NCI-H774 (cell line): ENCODE data around the gene EGFLAM.
"Not testable (repeated sequence)": the region's sequence is repeated elsewhere in the genome, so short reads cannot be mapped to it uniquely, and the experiment has no call there.

ENCODE experiments used
- DNase-seq: peaks from one replicate; lab custom pipeline; 2025; lab: John Stamatoyannopoulos, UW

Gene EGFLAM

DNA sequence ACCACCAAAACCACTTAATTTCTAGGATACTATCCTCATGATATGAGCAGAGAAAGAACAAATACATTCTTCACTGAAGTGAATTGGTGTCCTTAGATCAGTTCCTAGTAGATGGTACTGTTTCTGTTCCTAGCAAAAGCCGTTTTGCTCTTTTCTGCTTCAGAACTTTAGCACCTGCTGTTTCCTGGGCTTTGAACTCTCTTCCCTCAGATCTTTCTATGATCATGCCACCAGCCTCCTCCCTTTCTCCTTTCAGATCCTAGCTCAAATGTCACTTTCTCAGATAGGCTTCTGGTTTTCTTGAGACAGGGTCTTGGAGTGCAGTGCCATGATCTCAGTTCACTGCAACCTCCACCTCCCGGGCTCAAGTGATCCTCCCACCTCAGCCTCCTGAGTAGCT lies 118.0 kb downstream of the EGFLAM start:
- no peak for DNase-seq

DNA sequence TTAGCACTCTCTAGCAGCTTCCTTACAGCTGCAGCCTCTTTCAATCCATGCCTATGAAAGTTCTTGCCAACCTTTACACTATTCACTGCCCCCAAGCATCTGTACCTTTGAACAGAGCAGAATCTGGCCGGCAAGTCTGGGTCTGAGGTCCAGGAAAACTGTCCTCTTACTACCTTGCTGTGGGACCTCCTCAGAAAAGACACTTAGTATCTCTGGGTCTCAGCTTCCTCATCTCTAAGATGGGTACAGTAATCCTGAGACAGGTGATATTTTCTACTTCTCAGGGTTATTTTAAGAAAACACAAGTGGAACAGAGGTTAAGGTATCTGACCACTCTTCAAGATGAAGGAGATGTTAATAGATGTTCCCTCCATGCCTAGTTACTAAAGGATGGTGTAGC lies 120.2 kb downstream of the EGFLAM start:
- no peak for DNase-seq

DNA sequence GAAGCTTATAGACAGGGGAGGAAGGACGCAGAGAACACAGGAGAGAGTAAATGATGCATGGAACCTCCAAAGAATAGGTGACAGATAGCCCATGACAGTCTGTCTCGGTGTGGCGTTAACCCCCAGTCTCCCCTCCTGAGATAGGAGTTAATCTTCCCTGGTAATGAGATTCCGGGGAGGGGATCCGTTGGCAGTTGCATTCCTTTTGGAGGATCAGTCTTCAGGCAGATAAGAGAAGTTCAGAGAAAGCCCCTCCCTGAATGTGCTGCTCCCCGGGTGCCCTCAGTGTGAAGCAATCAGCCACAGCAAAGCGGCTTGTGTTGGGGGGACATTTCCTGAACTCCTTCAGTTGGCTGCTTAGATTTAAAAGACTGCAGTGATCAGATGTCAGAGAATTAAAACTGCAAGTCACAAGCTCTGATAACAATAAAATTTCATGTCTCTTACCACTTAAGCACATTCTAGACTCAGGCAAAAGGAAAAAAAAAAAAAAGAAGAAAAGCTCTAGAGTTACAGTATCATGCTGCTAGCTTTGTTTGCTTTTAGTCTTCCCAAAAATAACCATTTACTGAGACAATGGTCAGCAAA lies 121.1 kb downstream of the EGFLAM start:
- DNase-seq = no peak

DNA sequence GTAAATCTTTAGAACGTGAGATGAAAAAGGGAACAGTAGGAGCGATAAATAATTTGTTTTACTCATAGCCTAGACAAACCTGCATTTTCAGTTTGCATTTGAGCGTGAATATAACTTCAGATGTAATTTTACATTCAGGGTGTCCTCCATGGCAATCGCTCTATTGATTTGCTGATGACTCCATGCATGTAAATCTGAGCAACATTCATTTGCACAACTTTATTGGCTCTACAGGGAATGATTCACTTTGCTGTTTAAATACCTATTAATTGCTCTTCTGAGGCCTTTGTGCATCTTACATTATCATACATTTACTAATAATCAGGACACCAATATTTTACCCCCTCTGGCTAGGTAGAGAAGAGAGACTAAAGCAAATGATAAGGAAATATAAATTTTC lies 122.2 kb downstream of the EGFLAM start:
- DNase-seq = no peak

DNA sequence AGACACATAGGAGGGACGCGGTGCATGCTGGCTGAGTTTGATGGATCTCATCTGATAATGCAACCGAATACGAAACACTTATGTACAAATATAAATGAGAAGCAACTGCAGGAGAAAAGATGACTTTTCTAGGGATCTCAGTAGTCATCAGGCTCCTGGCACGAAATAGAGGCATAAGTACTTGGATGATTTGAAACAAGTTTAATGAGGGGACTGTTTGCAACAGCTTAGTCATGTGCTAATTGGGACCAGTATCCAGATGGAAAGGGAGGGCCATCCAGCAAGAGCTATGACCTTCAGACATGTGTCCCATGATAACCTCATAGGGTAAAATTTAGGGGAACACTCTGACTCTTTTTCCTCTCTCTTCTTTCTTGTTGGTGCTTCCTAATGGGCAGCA lies 123.0 kb downstream of the EGFLAM start:
- DNase-seq = no peak

DNA sequence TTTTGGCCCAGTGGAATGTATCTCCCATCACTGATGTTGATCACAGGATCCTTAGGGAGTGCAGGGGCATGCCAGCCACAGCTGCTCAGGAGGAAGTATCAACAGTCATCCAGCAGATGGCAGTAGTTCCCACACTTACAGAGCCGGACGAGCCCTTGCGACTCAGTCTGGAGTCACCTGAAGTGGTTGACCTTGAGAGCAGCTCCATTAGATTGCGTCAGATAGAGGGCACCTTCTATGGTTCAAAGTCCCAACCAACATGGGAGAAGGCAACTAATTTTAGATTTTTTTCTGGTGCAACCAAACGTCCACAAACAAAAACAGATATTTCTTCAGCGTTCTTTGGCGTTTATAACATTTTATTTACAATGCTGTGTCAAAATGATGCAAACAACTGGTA lies 124.5 kb downstream of the EGFLAM start:
- DNase-seq = peak; percentile 74

DNA sequence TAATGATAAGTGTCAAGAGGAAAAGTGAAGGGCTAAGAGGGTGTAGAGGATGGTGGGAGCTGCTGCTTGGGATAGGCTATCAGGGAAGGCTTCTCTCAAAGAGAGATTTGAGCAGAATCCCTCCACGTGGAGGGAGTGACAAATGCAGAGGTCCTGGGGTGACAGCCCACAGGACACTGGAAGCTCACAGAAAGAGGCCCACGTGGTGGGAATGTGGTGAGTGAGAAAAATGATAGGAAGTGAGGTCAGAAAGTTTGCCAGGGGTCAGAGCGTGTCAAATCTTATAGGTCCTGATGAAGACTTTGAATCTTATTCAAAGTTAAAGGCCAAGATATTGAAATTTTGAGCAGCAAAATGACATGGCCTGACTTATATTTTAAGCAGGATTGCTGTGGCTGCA lies 125.3 kb downstream of the EGFLAM start:
- no peak for DNase-seq

DNA sequence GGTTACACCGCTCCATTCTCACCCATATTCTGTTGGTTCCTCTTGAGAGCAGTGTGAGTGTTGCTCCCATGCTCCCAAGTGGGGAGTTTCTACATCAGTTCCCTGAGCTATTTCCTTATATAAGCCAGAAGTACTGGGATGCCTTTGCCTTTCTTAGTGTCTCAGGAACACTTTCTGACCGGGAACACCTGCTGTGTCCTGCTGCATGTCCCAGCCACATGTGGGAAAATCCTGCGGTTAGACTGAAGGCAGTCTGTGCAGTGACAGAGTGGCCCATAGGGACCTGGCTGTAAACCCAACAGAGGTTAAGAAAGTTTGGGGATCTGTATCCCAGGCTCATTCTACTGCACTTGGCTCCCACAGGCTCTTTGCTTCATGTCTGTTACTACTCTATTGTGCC lies 126.0 kb downstream of the EGFLAM start:
- no peak for DNase-seq

DNA sequence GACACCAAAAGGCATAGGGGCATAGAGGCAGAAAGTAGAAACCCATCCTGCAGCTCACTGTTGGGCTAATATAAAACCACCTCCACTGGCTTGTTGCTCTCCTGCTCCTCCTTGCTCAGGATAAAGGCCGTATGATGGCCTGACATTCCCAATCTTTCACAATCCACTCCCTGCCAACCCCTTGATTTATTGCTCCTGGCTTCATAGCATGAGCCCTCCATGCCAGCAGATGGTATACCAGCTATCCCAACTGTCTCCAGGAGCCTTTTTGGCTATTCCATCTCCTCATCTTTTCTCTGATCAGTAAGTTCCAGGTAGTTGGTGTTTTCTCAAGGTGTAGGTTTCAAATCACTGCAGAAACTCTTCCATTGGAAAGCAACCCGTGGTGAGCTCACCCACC lies 128.8 kb downstream of the EGFLAM start:
- no peak for DNase-seq

DNA sequence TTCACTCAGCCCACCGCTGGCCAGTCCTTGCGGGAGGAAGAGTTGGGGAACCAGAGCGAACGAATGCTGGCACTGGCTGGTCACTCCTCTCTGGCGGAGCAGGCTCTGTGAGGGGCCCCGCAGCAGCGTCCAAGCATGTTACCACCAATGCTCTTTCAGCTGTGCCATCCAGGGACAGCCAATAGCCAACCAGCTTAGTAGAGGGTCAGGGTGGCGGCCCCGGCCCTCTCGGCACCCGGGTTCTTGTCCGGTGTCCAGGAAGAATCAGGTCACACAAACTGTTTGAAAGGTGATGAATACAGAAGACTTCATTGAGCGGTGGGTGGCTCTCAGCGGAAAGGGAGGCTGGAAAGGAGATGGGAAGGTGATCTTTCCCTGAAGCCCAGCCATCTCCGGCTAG lies 135.3 kb downstream of the EGFLAM start:
- DNase-seq = no peak

DNA sequence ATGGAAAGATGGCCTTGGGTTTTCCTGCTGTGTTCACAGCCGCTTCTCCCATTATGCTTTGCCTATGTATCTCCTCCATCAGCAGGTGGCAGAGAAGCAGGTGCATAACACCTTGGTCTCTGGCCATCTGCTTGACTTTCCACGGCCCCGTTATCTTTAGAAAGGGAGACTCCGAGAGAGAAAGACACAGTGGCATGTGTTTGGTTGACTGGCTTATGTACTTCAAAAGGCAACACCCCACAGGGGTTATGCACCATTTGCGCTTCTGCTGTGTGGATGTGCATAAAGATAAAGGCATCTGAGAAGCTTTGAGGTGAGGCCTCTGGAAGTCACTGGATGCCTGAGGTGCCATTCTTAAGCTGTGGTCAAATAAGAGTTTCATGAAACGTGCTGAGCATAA lies 138.4 kb downstream of the EGFLAM start:
- DNase-seq = no peak

DNA sequence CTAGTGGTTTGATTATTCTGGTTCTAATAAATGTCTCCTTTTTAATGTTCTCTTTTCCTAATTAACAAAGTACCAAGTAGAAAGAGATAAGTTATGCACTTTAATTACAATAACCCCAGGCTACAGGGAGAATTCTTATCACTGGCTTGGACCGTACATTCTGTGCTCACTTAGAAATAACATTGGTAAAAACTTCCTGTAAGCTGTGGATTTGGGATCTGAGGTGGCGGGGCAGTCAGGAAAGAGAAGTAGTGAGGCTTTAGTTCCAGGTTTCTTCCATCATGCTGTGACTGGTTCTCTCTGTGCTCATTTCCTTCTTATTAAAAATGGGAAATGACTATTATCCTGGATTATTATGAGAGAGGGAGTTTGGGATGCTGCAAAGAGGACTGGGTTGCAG lies 142.0 kb downstream of the EGFLAM start:
- no peak for DNase-seq

DNA sequence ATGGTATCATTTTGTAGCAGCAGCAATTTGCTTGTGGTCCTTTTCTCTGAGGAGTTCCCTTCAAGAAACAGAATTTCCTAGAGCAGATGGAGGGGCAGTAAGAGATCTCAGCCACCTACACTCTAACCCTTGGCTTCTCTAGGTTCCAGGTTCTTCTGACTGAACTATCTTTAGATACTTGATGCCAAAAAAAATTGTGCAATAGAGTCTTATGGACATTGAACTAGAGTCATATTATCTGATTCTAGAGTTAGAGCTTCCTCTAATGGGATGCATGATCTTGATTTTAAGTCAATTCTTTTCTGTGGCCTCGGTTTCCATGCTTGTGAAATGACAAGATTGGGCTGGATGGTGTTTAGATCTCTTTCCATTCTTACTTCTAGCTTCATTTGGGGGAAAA lies 142.8 kb downstream of the EGFLAM start:
- DNase-seq = no peak

DNA sequence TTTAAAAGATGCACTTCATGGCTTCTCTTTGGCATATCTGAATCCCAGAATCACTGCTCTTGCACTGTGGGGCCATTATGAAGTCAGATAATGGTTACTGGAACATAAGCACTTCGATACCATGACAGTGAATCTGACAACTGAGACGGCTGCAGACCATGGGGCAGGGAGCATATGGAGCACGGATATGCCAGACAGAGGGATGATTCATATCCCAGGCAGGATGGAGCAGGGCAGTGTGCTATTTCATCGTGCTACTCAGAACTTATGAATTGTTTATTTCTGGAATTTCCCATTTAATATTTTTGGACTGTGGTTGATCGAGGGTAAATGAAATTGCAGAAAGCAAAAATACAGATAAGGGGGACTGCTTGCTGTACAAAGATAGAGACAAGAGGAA lies 145.0 kb downstream of the EGFLAM start:
- DNase-seq = no peak

DNA sequence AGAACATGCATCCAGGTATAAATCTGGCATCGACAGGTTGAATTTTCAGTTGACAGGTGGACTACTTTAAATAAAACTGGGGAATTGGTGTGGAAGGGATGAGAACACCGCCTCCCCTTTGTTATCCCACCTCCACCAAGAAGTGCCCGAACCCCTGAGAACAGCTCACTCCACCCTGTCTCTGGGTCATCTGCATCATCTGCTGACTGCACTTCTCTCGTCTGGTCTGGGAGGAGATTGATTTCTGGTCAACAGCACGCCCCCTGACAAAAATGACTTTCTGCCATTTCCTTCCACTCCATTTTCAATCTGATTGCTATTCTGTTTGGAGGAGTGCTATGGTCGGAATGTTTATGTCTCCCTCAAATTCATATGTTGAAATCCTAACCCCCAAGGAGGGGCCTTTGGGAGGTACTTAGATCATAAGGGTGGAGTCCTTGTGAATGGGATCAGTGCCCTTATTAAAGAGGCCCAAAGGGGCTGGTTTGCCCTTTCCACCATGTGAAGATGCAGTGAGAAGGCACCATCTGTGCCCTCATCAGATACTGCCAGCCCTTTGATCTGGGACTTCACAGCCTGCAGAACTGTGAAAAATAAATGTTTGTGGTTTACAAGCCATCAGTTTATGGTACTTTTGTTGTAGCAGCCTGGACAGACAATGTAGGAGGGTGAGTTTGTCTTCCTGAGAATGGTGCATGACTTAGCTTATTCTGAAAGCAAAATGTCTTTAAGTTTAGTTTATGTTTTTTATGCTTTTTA lies 145.7 kb downstream of the EGFLAM start:
- no peak for DNase-seq

DNA sequence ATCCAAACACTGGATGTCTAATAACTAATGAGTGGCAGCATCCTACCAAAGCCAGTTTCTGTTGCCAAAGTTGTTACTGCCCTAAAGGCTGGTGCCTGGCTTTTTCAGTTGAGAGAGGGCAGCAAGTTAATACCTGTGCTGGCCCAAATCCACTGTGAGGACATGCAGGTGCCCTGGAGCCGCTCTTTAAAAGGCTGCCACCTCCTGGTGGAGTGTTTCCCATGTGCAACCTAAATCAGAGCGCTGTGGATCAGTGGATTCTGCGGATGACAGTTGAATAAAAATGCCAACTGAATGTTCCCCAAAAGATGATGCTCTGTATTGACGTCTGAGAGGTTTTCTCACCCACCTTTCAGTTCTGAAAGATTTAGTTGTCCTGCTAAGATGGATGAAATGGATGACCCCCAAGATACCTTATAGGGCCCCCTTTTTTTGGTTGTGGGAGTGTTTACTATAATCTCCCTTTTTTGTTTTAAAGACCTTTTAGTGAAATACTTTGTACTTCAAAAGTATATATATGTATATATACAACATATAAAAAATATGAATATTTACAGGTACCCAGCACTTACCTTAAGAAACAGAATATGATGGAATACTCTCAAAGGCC lies 146.4 kb downstream of the EGFLAM start:
- no peak for DNase-seq

DNA sequence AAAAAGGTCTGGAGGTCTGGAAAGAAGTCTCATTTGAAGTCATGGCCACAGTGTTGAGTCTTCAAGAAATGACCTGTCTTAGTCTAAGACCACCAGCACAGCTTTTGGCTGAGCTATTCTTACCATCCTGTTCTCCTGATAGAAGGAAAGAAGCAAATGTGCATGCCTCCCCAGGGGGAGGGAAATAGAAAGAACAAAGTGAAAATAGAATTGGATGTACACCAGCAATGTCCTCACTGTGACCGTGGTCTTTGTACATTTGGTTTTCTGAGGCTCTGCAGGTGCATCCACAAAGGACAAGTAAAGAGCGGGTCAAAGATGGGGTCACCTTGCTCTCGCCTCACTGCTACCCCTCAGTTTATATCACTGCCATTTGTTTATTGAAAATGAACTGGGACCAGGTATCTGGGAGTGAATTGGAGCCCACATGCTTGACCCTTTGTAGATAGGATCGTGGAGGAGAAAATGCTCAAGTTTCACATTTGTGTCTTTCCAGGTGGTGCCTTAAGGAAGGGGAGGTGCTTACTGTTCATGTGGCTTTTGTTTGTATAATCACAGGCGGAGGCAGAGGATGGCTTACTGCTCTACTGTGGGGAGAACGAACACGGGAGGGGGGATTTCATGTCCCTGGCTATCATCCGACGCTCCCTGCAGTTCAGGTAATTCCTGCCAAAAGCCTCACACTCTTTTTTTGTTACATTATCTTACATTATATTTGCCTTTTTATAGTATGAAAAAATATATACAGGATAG lies 150.3 kb downstream of the EGFLAM start:
- DNase-seq = no peak

DNA sequence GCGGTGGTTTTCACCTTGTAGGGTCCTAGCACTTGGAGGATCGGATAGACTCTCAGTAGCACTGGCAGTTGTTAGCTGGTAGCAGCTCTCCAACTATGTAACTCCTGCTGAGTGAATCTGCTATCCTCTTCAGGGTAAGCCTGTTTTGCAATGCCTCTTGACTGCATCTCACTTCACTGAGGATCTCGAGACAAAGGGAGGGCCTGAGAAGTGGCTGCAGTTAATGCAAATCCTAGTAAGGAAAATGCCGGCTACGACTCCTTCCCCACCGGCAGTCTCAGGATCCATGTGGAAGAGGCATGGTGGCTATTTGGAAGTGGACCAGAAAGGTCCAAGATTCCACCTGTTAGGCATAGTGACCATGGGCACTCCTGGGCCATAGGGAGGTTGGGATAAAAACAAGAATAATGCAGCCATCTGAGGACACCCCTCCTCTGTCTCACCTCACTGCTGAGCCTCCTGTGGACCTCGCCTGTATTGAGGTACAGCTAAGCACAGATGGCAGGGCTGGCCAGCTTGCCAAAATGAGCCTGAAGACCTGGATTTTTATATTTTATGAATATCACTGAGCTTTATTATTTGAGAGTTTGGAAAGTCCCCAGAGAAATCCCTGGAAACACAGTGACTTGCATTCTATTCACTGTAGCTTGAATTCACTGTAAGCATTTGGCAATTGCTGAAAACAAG lies 152.1 kb downstream of the EGFLAM start:
- no peak for DNase-seq

DNA sequence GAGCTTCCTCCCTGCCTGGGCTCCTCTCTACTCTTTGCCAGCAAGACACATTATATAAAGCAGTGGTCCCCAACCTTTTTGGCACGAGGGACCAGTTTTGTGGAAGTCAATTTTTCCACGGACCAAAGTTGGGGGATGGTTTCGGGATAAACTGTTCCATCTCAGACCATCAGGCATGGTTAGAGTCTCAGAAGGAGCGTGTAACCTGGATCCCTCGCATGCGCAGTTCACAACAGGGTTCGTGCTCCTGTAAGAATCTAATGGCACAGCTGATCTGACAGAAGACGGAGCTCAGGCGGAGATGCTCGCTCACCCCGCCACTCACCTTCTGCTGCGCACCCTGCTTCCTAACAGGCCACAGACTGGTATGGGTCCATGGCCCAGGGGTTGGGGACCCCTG lies 155.3 kb downstream of the EGFLAM start:
- no peak for DNase-seq

DNA sequence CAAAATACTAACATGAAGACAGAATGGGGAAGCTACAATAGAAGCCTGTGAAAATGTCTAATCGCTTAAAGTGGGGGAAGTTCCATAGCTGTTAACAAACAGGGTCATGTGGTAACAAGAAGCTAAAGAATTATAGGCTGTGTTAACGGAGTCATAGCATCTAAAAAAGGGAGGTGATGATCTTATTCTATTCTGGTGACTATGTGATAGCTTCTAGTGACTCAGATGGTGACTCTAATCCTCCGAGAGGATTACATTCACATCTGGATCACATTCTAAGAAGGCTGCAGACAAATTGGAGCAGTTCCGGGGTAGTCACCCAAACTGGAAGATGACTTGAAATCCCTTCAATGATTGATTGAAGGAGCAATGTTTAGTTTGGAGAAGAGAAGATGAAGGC lies 156.0 kb downstream of the EGFLAM start:
- DNase-seq = no peak

DNA sequence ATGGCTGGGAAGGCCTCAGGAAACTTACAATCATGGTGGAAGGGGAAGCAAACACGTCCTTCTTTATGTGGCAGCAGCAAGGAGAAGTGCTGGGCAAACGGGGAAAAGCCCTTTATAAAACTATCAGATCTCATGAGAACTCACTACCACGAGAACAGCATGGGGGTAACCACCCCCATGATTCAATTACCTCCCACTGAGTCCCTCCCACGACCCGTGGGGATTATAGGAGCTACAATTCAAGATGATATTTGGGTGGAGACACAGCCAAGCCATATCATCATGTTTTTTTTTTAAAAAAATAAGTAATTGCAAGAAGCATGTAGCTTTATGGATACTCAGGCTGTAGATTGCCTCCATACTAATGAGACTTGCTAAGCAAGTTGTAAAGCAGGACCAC lies 157.4 kb downstream of the EGFLAM start:
- not testable (repeated sequence) for DNase-seq

DNA sequence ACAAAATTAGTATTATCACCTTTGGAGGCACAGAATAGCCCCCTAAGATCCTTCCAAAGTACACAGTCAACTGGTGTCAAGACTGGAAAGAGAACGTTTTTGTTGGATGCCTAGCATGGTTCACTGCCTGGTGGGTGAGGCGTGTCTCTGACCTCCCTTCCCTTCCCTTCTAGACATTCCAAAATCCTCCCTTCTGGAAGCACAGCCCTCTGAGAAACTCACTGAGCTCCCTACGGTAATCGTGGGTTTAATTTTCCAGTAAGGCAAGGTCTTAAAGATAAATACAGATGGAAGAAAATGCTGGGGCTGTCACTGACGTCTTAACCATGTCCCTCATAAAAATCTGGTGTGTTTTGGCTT lies 159.3 kb downstream of the EGFLAM start:
- no peak for DNase-seq
